Left lung (tissue), 10 donors: ENCODE measurements around the gene RASAL1. TPM values are rescaled to one million over a fixed set of nuclear protein-coding genes. Genes with fewer than 3 reads are reported as not detected.

Experiments
- ATAC-seq: fragments of 200-7000 bp; cut with Tn5 transposase; one replicate; pipeline ENCODE4 v1.9.1; 2020; ENCODE audit warnings: moderate library complexity
- DNase-seq, 4 donors: peaks; one replicate each; pipeline ENCODE4 v3.0.0-alpha.2; 2013 to 2020
- H3K27ac ChIP-seq, 2 donors: fragments of 200-600 bp; sonication (generic) in 1 of 2; one replicate each; pipeline versions ENCODE4 v1.5.0 to v1.8.0; 2020 to 2021
- H3K27me3 ChIP-seq, 2 donors: fragments of 200-600 bp; sonication (generic) in 1 of 2; one replicate each; pipeline versions ENCODE4 v1.5.0 to v1.8.0; 2020 to 2021
- H3K36me3 ChIP-seq, 2 donors: fragments of 200-600 bp; sonication (generic) in 1 of 2; one replicate each; pipeline versions ENCODE4 v1.5.0 to v1.8.0; 2020 to 2021
- H3K4me1 ChIP-seq, 2 donors: fragments of 200-600 bp; one replicate each; pipeline ENCODE4 v1.8.0; 2021
- H3K4me3 ChIP-seq, 2 donors: fragments of 200-600 bp; sonication (generic) in 1 of 2; one replicate each; pipeline versions ENCODE4 v1.5.0 to v1.8.0; 2020 to 2021; ENCODE audit warnings: mild to moderate bottlenecking in 1 of 2
- H3K9me3 ChIP-seq, 2 donors: fragments of 200-600 bp; sonication (generic) in 1 of 2; one replicate each; pipeline versions ENCODE4 v1.5.0 to v1.8.0; 2020 to 2021
- CTCF ChIP-seq, 2 donors: fragments of 200-600 bp; sonication (generic) in 1 of 2; IDR thresholded peaks; one replicate each; pipeline versions ENCODE4 v1.5.0 to v1.8.0; 2021; ENCODE audit warnings: antibody characterized with exemption in 2 of 2
- intact Hi-C, 2 donors: fragments of 100-400 bp; cut with DNase I; formaldehyde crosslinking; loops; one replicate each; pipeline versions ENCODE4 v1.11.2 to v1.14.2; 2022
- polyA plus RNA-seq, 6 donors: library from polyadenylated mRNA; unstranded; fragments of 120-200 nt; gene quantifications; one replicate each; pipeline ENCODE4 v1.2.1, GENCODE V29; 2013; ENCODE audit not compliant: insufficient read length in 6 of 6
- total RNA-seq, 2 donors: library from RNA; stranded (reverse); fragmentation: NEBNext Ultra II Directional; extraction: Animal tissue kit (Norgen Biotek cat#: 25700); gene quantifications; one replicate each; pipeline ENCODE4 v1.2.1, GENCODE V29; 2021
- donor health status: DM: no; HTN: yes; CAD: no.
- donor health status: DM: no; HTN: no; CAD: no.

The RASAL1 gene
- total and polyA plus RNA-seq, 8 donors = 0.16 to 0.46 (median 0.24) TPM

GRCh38 chr12:113062502-113063395 lies 72.8 kb downstream of the RASAL1 start:
- H3K4me3 ChIP-seq = no peak overlapping the region
- DNase-seq (no peak), ATAC-seq (no peak)
- intact Hi-C loops = no loop called here
- H3K4me1 ChIP-seq = no peaks in the 10 kb centered on the region
- no peaks in the 10 kb centered on the region for H3K36me3 ChIP-seq
- H3K9me3 ChIP-seq = no peaks in the 10 kb centered on the region
- no peak for TF ChIP-seq CTCF (IDR thresholded peaks at IDR 0.05)
- H3K27ac ChIP-seq = no peak overlapping the region
- H3K27me3 ChIP-seq = peaks cover 7 to 64% of the 10 kb centered on the region in 2 donors

GRCh38 chr12:113061061-113061694 lies 74.4 kb downstream of the RASAL1 start:
- intact Hi-C loops = no loop called here
- TF ChIP-seq CTCF (IDR thresholded peaks at IDR 0.05) = no peak
- Histone ChIP-seq H3K4me3 (no peak overlapping the region), H3K4me1 (peaks cover 4 to 13% of the 10 kb centered on the region in 2 donors), H3K27me3 (peaks cover 22 to 80% of the 10 kb centered on the region in 2 donors), H3K36me3 (no peaks in the 10 kb centered on the region), H3K9me3 (no peaks in the 10 kb centered on the region), H3K27ac (no peak overlapping the region)
- DNase-seq (no peak), ATAC-seq (no peak)

- intact Hi-C loops = no loop called here
- H3K4me3 ChIP-seq = no peak overlapping the region
- H3K4me1 ChIP-seq = peaks cover 4 to 13% of the 10 kb centered on the region in 2 donors
- no peak for DNase-seq
- peaks cover 29 to 81% of the 10 kb centered on the region in 2 donors for H3K27me3 ChIP-seq
- H3K9me3 ChIP-seq = no peaks in the 10 kb centered on the region
- TF ChIP-seq CTCF (IDR thresholded peaks at IDR 0.05) = no peak
- no peak overlapping the region for H3K27ac ChIP-seq
- H3K36me3 ChIP-seq = no peaks in the 10 kb centered on the region
- ATAC-seq = no peak
These were observed 75.1 kb downstream of the RASAL1 start for GRCh38 chr12:113060336-113060960.

GRCh38 chr12:113059071-113059595 lies 76.4 kb downstream of the RASAL1 start:
- DNase-seq = no peak
- Histone ChIP-seq H3K4me3 (no peak overlapping the region), H3K36me3 (no peaks in the 10 kb centered on the region), H3K9me3 (no peaks in the 10 kb centered on the region), H3K27ac (no peak overlapping the region), H3K4me1 (peaks cover 4 to 13% of the 10 kb centered on the region in 2 donors), H3K27me3 (peaks cover 29 to 81% of the 10 kb centered on the region in 2 donors)
- TF ChIP-seq CTCF (IDR thresholded peaks at IDR 0.05) = no peak
- no peak for ATAC-seq
- intact Hi-C loops = no loop called here
